Prostate gland (tissue), 2 donors: ENCODE results near the gene FARP2. TPM values are rescaled to one million over a fixed set of nuclear protein-coding genes. Genes with fewer than 3 reads are reported as not detected.
"Not testable (repeated sequence)": the region's sequence is repeated elsewhere in the genome, so short reads cannot be mapped to it uniquely, and the experiment has no call there.

Experiments
- DNase-seq: peaks from one replicate; pipeline ENCODE4 v3.0.0-alpha.2; 2019; ENCODE audit warnings: low spot score
- H3K27ac ChIP-seq, 2 donors: fragments of 200-600 bp; sonication (generic); 2 replicates each; pipeline ENCODE4 v1.5.1; 2017 to 2019
- H3K27me3 ChIP-seq: fragments of 200-600 bp; sonication (generic); replicated peaks from 2 replicates; pipeline ENCODE4 v1.5.1; 2019; ENCODE audit not compliant: insufficient read depth
- H3K36me3 ChIP-seq, 2 donors: fragments of 200-600 bp; sonication (generic); 1 replicate in 1 of 2; 2 replicates in 1 of 2; pipeline versions ENCODE4 v1.5.1 to v1.8.1; 2017 to 2019
- H3K4me1 ChIP-seq: fragments of 200-600 bp; sonication (generic); replicated peaks from 2 replicates; pipeline ENCODE4 v1.5.1; 2019
- H3K4me3 ChIP-seq, 2 donors: fragments of 200-600 bp; sonication (generic); 2 replicates each; pipeline ENCODE4 v1.5.1; 2017 to 2019
- H3K9me3 ChIP-seq: fragments of 200-600 bp; sonication (generic); 2 replicates; pipeline ENCODE4 v1.5.1; 2017
- CTCF ChIP-seq, 4 experiments: fragments of 200-600 bp in 2 of 4; fragments of 450-650 bp in 2 of 4; sonication (generic) in 2 of 4; IDR thresholded peaks; 1 replicate in 3 of 4; 2 replicates in 1 of 4; pipeline ENCODE4 v1.5.1; 2016 to 2019; ENCODE audit warnings: antibody characterized with exemption in 4 of 4, mild to moderate bottlenecking in 2 of 4, moderate library complexity in 2 of 4
- POLR2A ChIP-seq: fragments of 450-650 bp; IDR thresholded peaks from one replicate; pipeline ENCODE4 v1.6.1; 2016; ENCODE audit warnings: antibody characterized with exemption, mild to moderate bottlenecking
- POLR2AphosphoS5 ChIP-seq: sonication (generic); formaldehyde crosslinking; IDR thresholded peaks from one replicate; pipeline ENCODE4 v1.6.1; 2017; ENCODE audit warnings: antibody characterized with exemption
- WGBS: methylation state at CpG from one replicate; pipeline ENCODE4 v1.1.5; 2018; 5-methylcytosine and 5-hydroxymethylcytosine counted together
- intact Hi-C: fragments of 100-400 bp; cut with DNase I; formaldehyde crosslinking; loops from one replicate; pipeline ENCODE4 v1.14.2; 2022
- total RNA-seq, 2 donors: library from RNA; depleted of rRNA; stranded (reverse); fragments of >200 nt; gene quantifications; one replicate each; pipeline ENCODE4 v1.1.0, GENCODE V29; 2016

Gene FARP2
- total RNA-seq, 2 donors from 2014 or later = 32.4 to 35.9 TPM

GRCh38 chr2:241514986-241515737 is 159.1 kb downstream of the FARP2 start:
- H3K4me3 ChIP-seq = no peak overlapping the region
- intact Hi-C loops = no loop called here
- no peak for DNase-seq
- H3K9me3 ChIP-seq = no peaks in the 10 kb centered on the region
- WGBS = 48% methylated on average over 10 of the region's 10 CpGs
- H3K4me1 ChIP-seq = no peaks in the 10 kb centered on the region
- H3K36me3 ChIP-seq = no peaks in the 10 kb centered on the region
- H3K27me3 ChIP-seq = no peaks in the 10 kb centered on the region
- TF ChIP-seq CTCF (IDR thresholded peaks at IDR 0.05) = no peak
- no peak overlapping the region for H3K27ac ChIP-seq

GRCh38 chr2:241516520-241516965 is 160.5 kb downstream of the FARP2 start:
- TF ChIP-seq CTCF (IDR thresholded peaks at IDR 0.05) = no peak
- no peak for TF ChIP-seq POLR2A
- TF ChIP-seq POLR2AphosphoS5 = no peak
- no peak for DNase-seq
- Histone ChIP-seq H3K4me3 (no peak overlapping the region), H3K4me1 (no peaks in the 10 kb centered on the region), H3K36me3 (no peaks in the 10 kb centered on the region), H3K9me3 (no peaks in the 10 kb centered on the region), H3K27me3 (no peaks in the 10 kb centered on the region), H3K27ac (no peak overlapping the region)
- 100% methylated on average over 3 of the region's 3 CpGs for WGBS
- intact Hi-C loops = no loop called here

GRCh38 chr2:241517297-241517696 is 161.2 kb downstream of the FARP2 start:
- Histone ChIP-seq H3K4me1 (no peaks in the 10 kb centered on the region), H3K4me3 (no peak overlapping the region), H3K36me3 (no peaks in the 10 kb centered on the region), H3K9me3 (no peaks in the 10 kb centered on the region), H3K27ac (no peak overlapping the region), H3K27me3 (no peaks in the 10 kb centered on the region)
- WGBS = 97% methylated on average over 6 of the region's 6 CpGs
- DNase-seq = no peak
- intact Hi-C loops = no loop called here
- TF ChIP-seq CTCF (IDR thresholded peaks at IDR 0.05) (no peak), POLR2A (no peak), POLR2AphosphoS5 (no peak)

- intact Hi-C loops = no loop called here
- Histone ChIP-seq H3K4me1 (no peaks in the 10 kb centered on the region), H3K36me3 (no peaks in the 10 kb centered on the region), H3K27ac (no peak overlapping the region), H3K4me3 (no peak overlapping the region), H3K27me3 (no peaks in the 10 kb centered on the region), H3K9me3 (no peaks in the 10 kb centered on the region)
- no peak for TF ChIP-seq POLR2AphosphoS5
- TF ChIP-seq CTCF (IDR thresholded peaks at IDR 0.05) = no peak
- no peak for TF ChIP-seq POLR2A
- WGBS = 58% methylated on average over 11 of the region's 11 CpGs
- no peak for DNase-seq
Measured at GRCh38 chr2:241519669-241520068, 163.6 kb downstream of the FARP2 start.

- no peaks in the 10 kb centered on the region for H3K9me3 ChIP-seq
- no peaks in the 10 kb centered on the region for H3K27me3 ChIP-seq
- no peak for DNase-seq
- no peak overlapping the region for H3K4me3 ChIP-seq
- no peak overlapping the region for H3K27ac ChIP-seq
- 76% methylated on average over 5 of the region's 5 CpGs for WGBS
- intact Hi-C loops = no loop called here
- TF ChIP-seq POLR2AphosphoS5 (no peak), CTCF (IDR thresholded peaks at IDR 0.05) (no peak), POLR2A (no peak)
- H3K36me3 ChIP-seq = no peaks in the 10 kb centered on the region
- no peaks in the 10 kb centered on the region for H3K4me1 ChIP-seq
Measured at GRCh38 chr2:241522477-241522876, 166.4 kb downstream of the FARP2 start.

- H3K27ac ChIP-seq, H3K27me3 ChIP-seq, H3K36me3 ChIP-seq, H3K4me1 ChIP-seq, H3K9me3 ChIP-seq, intact Hi-C loops, H3K4me3 ChIP-seq, DNase-seq: not testable (repeated sequence)
- 94% methylated on average over 31 of the region's 31 CpGs for whole genome bisulfite sequencing
Measured at GRCh38 chr2:241525818-241526780, 170.0 kb downstream of the FARP2 start.
